Right hindlimb (tissue), 1 donor: Measurements from ENCODE around the gene DTNBP1.

Source experiments
- DNase-seq: peaks from one replicate; pipeline ENCODE4 v3.0.0-alpha.2; 2018

Gene DTNBP1, protein sequence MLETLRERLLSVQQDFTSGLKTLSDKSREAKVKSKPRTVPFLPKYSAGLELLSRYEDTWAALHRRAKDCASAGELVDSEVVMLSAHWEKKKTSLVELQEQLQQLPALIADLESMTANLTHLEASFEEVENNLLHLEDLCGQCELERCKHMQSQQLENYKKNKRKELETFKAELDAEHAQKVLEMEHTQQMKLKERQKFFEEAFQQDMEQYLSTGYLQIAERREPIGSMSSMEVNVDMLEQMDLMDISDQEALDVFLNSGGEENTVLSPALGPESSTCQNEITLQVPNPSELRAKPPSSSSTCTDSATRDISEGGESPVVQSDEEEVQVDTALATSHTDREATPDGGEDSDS

DNA sequence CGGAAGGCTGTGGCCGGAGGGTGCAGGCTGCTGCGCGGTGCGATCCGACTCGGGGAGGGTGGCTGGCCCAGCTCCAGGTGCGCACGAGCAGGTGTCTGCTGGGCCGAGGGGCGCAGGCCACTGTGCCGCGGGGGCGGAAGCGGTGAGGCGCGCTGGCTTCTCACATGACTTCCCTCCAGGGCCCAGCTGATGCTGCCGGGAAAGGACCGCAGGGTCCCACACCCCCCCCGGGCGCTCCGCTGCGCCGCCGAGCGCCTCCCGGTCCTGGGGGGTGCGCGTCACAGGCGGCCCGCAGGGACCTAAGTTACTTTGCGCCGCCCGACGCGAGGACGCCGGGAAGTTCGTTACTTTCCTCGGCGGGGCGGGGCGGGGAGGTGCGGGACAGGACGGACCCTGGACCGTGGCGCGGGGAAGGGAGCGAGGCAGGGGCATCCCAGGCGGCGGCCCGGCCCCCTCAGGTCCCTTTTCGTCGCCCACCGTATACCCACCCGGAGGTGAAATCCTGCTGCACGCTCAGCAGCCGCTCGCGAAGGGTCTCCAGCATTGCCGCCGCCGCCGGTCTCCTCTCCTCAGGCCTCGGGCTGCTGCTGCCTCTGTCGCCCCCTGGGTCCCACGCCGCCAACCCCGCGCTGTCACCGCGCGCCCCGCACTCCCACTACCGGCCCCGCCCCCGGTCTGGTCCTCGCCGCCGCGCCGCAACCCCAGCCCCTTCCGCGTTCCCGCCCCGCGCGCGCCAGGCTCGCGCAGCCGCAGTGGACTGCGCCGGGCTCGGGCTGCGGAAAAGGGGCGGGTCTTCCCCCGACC lies at the start of gene DTNBP1:
Gene DTNBP1, minus strand, starts transcription at position 703 of the 804 bp plus-strand sequence. Its CDS starts 159 bp downstream, at position 544.
- DNase-seq = peak; percentile 90

DNA sequence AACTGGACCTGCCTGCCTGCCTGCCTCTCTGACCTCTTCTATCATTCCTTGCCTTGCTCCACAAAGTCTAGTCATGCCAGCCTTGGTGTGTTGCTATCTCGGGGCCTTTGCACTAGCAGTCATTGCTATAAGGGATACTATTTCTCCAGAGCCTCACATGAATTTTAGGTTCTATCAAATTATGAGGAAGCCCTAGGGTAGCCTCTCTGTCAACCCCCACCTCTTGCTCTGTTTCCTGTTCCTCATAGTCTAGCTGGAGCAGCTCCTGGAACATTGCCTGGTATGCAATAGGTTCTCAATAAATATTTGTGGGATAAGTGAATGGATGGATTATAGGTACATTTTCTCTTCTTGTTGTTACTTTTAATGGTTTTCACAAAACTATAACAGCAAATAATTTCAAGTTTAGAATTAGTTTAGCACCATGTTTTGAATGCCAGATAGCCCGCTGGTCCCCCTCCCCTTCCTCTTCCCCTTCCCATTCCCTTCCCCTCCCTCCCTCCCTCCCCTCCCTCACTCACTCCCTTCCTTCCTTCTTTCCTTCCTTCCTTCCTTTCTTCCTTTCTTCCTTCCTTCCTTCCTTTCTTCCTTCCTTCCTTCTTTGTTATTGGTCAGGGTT lies 46.9 kb upstream of the DTNBP1 start:
- no peak for DNase-seq

DNA sequence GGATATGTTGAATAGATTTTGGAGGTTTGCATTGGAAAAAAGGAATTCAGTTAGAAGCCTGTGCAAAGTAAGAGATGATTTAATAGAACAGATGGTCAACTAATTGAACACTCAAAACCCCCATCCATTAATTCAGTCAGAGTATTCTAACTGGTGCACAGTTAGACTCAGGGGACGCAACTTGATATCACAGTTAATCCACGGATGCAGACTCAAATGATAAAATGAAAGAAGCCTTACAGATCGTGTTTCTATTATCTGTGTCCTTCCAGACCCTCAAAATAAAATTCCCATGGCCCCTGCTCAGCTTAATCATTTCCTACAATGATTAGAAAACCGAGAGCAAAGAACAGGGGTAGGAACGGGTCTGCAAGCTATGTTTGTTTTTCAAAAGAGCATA lies 45.4 kb upstream of the DTNBP1 start:
- no peak for DNase-seq

DNA sequence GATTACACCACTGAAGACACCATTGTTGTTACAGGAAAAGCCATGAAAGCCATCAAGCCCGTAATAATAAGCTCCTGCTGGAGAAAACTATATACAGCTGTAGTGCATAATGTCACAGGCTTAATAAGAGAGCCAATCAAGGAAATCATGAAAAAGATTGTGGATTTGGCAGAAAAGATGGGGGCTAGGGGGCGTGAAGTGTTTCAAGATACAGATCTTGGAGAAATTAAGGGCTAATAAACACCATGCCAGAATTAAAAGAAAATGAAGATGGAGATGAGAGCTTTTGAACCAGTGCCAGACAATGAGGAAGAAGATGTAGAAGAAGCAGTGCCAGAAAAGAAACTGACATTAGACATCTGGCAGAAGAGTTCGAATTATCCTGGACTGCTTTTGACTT lies 43.2 kb upstream of the DTNBP1 start:
- no peak for DNase-seq

DNA sequence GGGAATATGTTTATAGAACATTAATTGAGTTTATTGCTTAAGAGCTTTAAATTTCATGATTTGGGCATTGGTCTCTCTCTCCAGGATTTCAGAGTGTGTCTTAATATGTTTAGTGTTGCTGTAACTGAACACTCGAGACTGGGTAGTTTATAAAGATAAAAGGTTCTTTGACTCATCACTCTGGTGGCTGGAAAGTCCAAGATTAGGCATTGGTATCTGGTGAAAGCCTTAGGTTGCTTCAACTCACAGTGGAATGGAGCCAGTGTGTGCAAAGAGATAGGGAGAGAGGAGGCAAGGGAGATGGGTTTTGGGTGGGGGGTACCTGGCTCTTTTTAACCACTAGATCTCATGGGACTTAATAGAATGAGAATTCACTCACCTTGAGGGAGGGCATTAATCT lies 35.6 kb upstream of the DTNBP1 start:
- no peak for DNase-seq

DNA sequence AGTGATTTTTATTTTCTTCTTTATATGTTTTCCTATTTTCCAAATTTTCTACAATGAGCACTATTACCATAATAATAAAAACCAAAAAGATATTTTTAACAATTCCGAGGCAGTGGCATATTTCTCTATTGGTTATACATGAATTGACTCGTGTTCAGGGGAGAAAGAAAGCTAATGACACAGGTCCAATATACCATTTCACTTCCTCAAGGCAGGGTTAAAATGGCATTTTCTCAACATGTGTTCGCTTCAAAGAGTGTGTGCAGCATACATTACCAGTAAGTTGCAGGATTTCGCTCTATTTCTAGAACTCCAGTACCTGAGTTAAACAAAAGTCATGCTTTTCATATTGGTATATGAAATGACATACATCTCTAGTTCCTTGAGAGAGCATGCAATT lies 35.1 kb upstream of the DTNBP1 start:
- DNase-seq = no peak

DNA sequence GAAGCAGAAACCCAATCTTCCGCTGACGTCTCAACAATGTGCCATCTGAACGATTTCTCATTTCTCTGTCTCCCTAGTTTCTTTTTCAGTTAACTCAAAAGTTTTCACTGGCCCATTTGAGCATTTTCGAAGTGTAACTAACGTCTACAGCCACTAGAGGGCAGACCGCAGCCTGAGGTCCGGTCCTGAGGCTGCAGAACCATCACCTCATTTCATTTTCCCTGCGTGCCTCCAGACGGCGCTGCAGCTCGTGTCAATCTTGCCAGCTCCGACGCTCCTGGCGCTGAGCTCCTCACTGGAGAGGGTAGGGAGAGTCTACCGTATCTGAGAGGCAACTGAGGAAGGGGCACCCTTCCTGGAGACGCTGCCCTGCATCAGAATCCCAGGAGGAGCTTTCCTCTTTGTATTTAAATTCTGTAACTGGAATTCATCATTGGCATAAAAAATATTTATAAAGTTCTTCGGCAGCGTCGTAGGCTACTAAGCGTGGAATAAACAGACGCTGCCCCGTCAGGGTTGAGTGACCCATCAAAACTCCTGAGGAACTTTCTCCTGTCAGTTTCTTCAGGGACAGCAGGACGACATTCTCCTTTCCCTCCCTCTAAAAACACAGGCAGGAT lies 28.5 kb upstream of the DTNBP1 start:
- peak; percentile 89 for DNase-seq

DNA sequence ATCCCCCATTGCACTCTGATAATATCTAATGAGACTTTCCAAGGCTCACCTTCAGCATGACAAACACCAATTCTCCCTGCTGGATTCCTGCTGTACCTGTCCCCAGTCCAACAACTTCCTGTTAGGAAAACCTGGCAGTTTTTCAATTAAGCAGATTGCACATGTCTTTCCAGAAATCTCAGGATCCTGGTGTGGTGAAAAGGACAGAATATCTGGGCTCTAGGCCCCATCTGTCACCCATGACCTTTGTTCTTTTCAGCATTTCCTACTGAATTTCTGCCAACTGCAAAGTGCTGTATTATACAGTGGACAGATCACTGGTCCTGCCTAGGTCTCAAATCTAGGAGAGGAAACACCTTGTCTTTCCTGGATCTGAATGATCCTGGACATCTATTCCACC lies 27.7 kb upstream of the DTNBP1 start:
- no peak for DNase-seq

DNA sequence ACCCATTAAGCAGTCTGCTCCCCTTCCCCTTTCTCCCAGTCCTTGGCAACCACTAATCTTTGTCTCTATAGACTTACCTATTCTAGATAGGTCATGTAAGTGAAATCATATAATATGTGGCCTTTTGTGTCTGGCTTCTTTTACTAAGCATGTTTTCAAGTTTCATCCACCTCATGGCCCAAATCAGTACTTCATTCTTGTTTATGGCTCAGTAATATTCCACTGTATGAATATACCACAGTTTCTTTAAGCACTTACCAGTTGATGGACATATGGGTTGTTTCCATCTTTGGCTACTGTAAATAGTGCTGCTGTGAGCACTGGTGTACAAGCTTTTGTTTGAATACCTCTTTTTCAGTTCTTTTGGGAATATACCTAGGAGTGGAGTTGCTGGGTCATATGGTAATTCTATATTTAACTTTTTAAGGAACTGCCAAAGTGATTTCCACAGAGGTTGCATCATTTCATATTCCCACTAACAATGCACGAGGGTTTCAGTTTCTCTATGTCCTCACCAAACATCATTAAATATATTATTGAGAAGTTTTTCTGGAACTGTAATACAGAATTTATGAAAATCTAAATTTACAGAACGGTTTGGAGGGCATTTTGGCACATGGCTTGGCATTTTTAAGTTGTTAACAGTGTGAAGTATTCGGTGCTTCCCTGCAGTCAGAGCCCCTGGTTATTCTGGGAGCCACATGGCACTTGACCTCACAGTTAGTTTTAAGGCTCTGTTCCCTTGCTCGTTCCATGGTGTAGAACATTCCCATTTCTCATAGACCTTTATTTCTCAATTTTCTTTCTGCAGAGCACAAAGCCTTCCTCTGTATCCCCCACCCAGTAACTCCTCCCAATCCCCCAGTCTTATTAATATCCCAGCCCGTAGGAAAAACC lies 27.0 kb upstream of the DTNBP1 start:
- no peak for DNase-seq

DNA sequence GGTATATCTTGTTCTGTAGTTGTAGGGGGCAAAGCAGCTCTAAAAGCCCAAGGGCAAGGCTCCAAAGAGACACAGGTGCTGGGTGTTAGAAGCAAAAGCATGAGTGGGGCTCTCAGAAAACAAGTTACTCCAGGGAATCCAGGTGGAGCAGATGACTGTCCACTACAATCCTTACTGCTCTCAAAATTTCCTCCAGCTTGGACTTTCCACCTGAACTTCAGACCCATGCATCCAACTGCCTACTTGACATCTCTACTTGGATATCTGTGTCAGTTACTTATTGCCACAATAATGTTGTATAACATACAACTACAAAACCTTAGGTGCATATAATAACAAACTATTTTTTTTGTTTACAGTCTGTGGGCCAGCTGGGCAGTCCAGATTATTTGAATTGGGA lies 22.8 kb upstream of the DTNBP1 start:
- DNase-seq = no peak

DNA sequence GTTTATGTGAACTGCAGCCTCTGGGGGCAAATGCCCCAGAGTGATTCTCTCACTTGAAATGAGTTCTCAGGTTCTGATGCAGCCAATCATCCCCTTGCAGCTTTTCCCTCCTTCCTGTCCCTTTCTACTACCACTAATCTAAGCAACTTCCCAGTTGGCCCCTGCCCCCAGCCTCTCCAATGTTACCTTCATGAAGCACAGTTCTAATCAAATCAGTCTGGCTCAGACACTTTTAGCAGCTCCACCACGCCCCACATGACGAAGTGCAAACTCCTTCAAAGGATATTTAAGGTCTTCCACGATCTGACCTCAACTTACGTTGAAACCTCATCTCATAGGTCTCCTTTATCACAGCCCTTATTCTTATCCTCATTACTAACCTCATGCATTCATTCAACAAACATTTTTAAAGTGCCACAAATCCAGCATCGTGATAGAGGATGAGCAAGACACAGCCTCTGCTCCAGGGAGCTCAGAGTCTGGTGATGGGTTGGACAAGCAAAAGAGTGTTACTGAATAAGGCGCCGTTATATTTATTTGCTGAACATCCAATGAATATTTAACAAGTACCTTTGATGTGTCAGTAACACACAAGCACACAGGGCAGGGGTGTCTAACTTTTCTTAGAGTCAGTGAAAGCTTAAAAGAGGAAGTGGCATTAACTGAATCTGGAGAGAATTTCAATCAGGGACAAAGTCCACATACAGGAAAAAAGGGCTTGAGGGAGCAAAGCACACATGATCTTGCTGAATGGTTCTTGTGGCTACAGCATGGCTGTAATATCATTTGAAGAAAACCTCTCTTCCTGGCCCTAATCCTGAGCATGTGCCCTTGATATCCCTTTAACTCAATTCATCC lies 20.4 kb upstream of the DTNBP1 start:
- no peak for DNase-seq

DNA sequence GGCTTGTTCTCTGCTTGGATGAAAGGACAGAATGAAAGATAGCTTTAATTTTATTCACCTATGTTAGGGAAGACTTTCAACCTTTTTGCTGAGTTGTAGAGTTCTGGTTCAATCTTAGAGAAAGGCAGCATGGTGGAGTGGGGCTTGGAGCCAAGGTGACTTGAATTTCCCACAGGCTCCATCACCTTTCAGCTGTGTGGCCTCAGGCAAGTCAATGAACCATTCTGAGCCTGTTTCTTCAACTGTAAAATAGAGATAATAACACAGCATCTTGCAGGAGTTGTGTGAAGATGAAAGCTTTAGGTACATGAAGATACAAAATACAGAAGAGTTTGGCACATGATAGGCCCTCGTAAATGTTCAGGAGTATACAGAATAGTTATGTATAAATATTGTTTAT lies 19.1 kb upstream of the DTNBP1 start:
- no peak for DNase-seq

DNA sequence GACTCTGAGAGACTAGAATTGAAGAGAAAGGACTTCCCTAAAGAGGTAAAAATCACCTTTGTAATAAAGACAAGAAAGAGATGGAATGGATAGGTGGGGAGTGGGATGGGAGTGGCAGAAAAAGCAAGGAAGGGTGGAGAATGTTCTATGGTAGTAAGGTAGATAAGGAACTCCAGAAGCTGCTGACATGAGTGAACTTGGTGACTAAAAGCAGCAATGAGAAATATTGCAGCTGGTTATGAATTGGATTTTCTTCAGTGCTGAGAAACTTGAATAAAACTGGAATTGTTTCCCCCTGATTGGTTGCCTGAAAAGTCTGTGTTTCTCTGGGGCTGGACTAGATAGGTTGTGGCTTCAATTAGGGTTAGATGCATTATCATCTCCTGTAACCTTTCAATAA lies 15.7 kb upstream of the DTNBP1 start:
- no peak for DNase-seq

DNA sequence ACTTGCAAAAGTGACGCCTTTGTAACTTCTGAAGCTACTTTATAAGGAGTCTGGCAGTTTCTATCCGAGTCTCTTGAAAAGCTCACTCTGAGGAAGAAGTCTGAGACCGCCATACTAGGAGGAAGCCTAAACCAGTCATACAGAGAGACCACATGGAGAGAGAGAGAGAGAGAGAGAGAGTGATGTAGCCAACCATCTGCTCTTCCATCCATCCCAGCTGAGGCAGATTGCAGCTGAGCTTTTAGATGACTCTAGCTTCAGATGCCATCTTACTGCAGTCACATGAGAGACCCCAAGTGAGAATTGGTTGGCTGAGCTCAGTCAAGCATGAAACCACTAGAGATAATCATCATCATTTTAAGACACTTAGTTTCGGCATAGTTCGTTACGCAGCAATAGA lies 15.0 kb upstream of the DTNBP1 start:
- no peak for DNase-seq

DNA sequence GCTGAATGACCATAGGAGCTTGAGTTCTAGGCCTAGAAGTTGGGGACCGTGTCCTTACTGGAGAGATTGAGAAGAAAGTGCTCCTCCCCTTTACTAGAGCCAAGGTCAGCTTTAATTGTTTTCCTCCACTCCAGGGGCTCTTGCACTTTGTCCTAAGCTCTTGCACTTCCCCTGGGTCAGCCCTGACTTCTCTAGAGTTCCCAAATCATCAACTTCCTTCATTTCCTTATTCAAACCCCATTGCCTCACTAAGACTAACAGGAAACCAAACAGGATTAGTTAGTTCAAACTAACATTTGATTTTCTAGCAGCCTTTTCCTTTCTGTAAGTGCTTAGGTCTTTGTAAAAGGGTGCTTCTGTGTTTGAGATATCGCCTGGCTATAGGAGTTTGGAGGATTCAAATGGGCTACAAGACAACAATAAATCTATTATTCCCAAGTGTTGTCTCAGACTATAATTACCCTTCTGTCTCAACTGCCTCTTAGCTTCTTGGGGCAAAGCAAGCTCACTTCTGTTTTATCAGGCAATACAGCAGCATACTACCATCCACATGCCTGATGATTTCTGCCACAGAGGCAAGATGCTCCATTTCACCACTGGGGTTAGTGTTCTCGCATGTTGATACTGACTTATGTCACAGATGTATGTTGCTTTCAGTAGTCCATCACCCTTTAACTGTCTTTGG lies 12.8 kb upstream of the DTNBP1 start:
- no peak for DNase-seq

DNA sequence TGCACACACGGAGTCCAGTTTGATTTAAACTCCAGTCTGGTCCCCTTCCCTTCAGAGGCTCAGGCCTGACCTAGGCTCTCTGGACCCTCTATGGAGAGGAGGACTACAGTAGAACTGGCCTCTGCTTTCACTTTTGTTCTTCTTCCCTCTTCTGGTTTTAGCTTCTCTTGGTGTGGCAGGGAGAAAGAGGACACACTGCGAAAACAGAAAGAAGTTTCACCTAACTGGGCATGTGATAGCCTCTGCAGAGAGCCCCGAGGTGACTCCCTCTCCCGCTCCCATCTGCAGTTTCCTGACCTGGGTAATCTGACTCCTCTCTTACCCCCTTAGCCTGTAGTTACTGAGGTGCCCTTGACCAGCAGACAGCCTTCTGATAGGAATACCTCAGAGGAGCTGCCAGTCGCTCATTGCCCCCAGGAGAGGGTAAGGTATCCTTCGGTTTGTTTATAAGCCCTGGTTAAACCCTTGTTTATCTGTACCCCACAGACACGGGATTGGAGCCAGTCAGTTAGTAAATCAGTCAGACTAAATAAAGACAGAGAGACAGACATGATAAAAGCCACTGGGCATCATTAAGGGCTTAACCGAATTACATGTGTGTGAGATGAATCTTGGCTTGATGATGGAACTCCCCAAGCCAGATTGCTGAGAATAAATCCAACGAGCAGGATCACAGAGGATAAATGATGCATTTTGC lies 12.0 kb upstream of the DTNBP1 start:
- DNase-seq = no peak

DNA sequence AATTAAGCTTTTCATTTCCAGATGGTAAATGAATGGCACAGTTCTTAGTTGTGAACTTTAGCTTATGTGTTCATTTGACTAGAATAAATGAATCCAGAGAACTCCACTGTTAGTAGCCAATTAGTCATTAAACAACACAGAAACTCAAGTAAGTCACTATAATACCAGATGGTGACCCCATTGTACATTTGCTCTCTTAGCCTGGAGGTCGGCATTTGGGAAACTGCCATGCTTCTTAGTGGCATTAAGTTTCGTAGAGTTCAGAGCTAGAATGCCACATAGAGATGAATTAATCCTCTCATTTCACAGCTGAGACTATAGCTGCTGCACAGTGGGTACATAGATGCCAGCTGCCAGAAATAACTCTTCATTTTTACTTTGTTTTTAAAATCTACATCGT lies 10.8 kb upstream of the DTNBP1 start:
- no peak for DNase-seq

DNA sequence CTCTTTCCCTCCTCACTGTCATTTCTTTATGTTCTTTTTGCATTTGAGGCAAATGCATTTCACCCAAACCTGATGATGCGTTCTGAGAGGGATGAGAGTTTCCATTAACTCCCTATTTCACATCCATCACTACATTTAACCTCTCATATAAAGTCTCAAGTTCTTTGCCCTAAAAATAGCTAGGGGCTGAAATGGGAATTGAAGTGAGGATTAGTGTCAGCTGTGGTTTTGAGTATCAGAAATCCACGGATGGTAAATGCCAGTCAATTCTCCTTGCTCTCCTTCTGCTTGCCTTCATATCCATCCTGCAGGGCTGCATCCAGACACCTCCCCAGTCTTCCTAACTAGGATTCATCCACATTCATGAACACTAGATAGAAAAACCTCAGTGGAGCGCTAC lies 10.0 kb upstream of the DTNBP1 start:
- no peak for DNase-seq

DNA sequence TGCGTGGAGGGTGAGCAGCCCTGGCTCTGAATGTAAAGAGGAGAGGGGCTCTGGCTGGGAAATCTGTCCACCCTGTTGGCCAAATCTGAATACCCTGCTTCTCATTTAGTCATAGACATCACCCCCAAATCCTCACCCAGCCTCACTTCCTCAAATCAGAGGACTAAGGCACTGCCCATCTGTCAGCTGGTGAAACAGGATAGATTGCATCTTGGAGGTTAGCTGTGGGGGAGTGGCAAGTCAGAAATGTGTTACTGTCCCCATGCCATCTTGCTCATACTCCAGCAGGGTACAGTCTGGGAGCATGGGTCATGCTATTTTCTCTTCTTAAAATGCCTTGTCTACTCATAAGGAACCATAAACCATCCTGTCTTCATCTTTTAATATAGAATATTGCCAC lies 9.5 kb upstream of the DTNBP1 start:
- DNase-seq = no peak

DNA sequence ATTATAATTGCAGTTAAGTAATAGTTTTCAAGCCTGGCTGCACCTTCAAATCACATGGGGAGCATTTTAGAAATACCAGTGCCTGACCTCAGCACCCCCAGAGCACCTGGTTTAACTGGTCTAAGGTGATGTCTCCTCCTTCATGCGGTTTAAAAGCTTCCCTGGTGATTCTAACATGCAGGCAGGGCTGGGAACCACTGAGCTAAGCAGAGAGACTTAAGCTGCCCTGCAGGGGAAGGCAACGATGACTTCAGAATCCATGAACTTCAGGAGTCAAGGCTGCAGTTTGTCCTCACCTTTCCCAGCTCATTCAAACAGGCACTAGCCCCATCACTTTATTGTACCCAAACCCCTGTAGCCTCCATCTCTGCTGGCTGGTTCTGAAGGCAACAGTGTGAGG lies 6.1 kb upstream of the DTNBP1 start:
- no peak for DNase-seq
